Umbilical cord (tissue), 2 donors: ENCODE data around the gene CPHXL. TPM values are rescaled to one million over a fixed set of nuclear protein-coding genes. Genes with fewer than 3 reads are reported as not detected.

Experiments
- DNase-seq: peaks from one replicate; pipeline ENCODE4 v3.0.0-alpha.2; 2015; ENCODE audit warnings: low spot score
- total RNA-seq: library from RNA; depleted of rRNA; stranded (reverse); fragments of >200 nt; gene quantifications from one replicate; pipeline ENCODE4 v1.2.3, GENCODE V29; 2014; ENCODE audit warnings: low replicate concordance; ENCODE audit not compliant: insufficient read depth

Gene CPHXL
- total RNA-seq, 1 donor from 2014 or later = 2.9 TPM

- peak; percentile 41 for DNase-seq
These were observed 24.0 kb downstream of the CPHXL start for GRCh38 chr16:75702242-75702641.

- DNase-seq = no peak
These were observed 24.9 kb downstream of the CPHXL start, which contains the start of gene DUXB for GRCh38 chr16:75701361-75701760. Gene DUXB (minus strand): TSS chr16:75701461. CDS start chr16:75701418, 43 bp downstream.

- no peak for DNase-seq
These were observed 28.7 kb downstream of the CPHXL start for GRCh38 chr16:75697571-75697970.

GRCh38 chr16:75695708-75696107 lies 30.6 kb downstream of the CPHXL start:
- no peak for DNase-seq

GRCh38 chr16:75687361-75687760 lies 38.9 kb downstream of the CPHXL start:
- DNase-seq = no peak

- DNase-seq = no peak
These were observed 44.0 kb downstream of the CPHXL start for GRCh38 chr16:75682308-75682707.

- DNase-seq = no peak
These were observed 46.9 kb downstream of the CPHXL start for GRCh38 chr16:75679366-75679765.

GRCh38 chr16:75676909-75677308 lies 49.4 kb downstream of the CPHXL start, which contains the start of gene CPHXL2:
Gene CPHXL2 (minus strand): TSS chr16:75677009. CDS start chr16:75676999, 10 bp downstream.
- DNase-seq = no peak

- no peak for DNase-seq
These were observed 58.8 kb downstream of the CPHXL start for GRCh38 chr16:75667503-75667902.

Other genes starting within 250 kb of the CPHXL start
- 0.48 TPM for gene CHST6, start 231.0 kb downstream of the CPHXL start, total RNA-seq
- 1.4 TPM for gene CHST5, start 190.4 kb downstream of the CPHXL start, total RNA-seq
- 10.4 TPM for gene TMEM231, start 170.2 kb downstream of the CPHXL start, total RNA-seq
- gene GABARAPL2, start 160.1 kb downstream of the CPHXL start, total RNA-seq = 99.7 TPM
- gene ADAT1, start 103.2 kb downstream of the CPHXL start, total RNA-seq = 58.5 TPM
- gene KARS1, start 78.8 kb downstream of the CPHXL start, total RNA-seq = 92.7 TPM
- 55.1 TPM for gene TERF2IP, start 78.7 kb downstream of the CPHXL start, total RNA-seq
- gene CPHXL2, start 49.5 kb downstream of the CPHXL start, total RNA-seq = not detected
- gene DUXB, start 25.0 kb downstream of the CPHXL start, total RNA-seq = not detected